ENCODE data around the gene SERPINB6. TPM values are rescaled to one million over a fixed set of nuclear protein-coding genes. Genes with fewer than 3 reads are reported as not detected.
A peak's percentile ranks its signal among the peaks of the same experiment; 100 is the strongest.
"Not testable (repeated sequence)": the region's sequence is repeated elsewhere in the genome, so short reads cannot be mapped to it uniquely, and the experiment has no call there.

SERPINB6 gene
- total RNA-seq, 1 experiment from 2014 or later = 130 TPM

GRCh38 chr6:2977799-2978590 is 6.6 kb upstream of the SERPINB6 start:
- no peak for DNase-seq (ENCODE audit: low read depth in 1 of 2, low spot score in 2 of 2)
- Histone ChIP-seq H3K4me3 (no peak overlapping the region), H3K36me3 (no peaks in the 10 kb centered on the region), H3K4me1 (replicated peaks) (peaks cover 16% of the 10 kb centered on the region), H3K27ac (no peak overlapping the region), H3K9me3 (replicated peaks) (no peaks in the 10 kb centered on the region), H3K27me3 (replicated peaks) (no peaks in the 10 kb centered on the region)

- Histone ChIP-seq H3K4me1 (replicated peaks) (peaks cover 22% of the 10 kb centered on the region), H3K9me3 (replicated peaks) (no peaks in the 10 kb centered on the region), H3K27ac (peak overlapping the region; percentile 52), H3K4me3 (no peak overlapping the region), H3K27me3 (replicated peaks) (no peaks in the 10 kb centered on the region), H3K36me3 (no peaks in the 10 kb centered on the region)
- DNase-seq (ENCODE audit: low read depth in 1 of 2, low spot score in 2 of 2) = no peak
Measured at GRCh38 chr6:2977290-2977689, 5.9 kb upstream of the SERPINB6 start.

GRCh38 chr6:2976571-2977085 is 5.3 kb upstream of the SERPINB6 start:
- peak; percentile 46 to 77 for DNase-seq (ENCODE audit: low read depth in 1 of 2, low spot score in 2 of 2)
- Histone ChIP-seq H3K4me1 (replicated peaks) (peaks cover 27% of the 10 kb centered on the region), H3K27me3 (replicated peaks) (no peaks in the 10 kb centered on the region), H3K4me3 (no peak overlapping the region), H3K36me3 (peaks cover 1% of the 10 kb centered on the region; the same call in 1 of the 2 replicates), H3K9me3 (replicated peaks) (no peaks in the 10 kb centered on the region), H3K27ac (peak overlapping the region; percentile 52)

- DNase-seq (ENCODE audit: low read depth in 1 of 2, low spot score in 2 of 2) = no peak
- Histone ChIP-seq H3K4me1 (replicated peaks) (peaks cover 29% of the 10 kb centered on the region), H3K27me3 (replicated peaks) (no peaks in the 10 kb centered on the region), H3K27ac (peak overlapping the region; percentile 52; the same call in 1 of the 2 replicates), H3K36me3 (peaks cover 4% of the 10 kb centered on the region), H3K9me3 (replicated peaks) (0 out of 2 replicates have a peak, but pooled peaks cover under 1% of the 10 kb centered on the region), H3K4me3 (no peak overlapping the region)
Measured at GRCh38 chr6:2976060-2976459, 4.7 kb upstream of the SERPINB6 start.

- H3K4me1 ChIP-seq (replicated peaks) = peaks cover 49% of the 10 kb centered on the region
- H3K36me3 ChIP-seq = peaks cover 7% of the 10 kb centered on the region
- 0 out of 2 replicates have a peak, but pooled peaks cover 3% of the 10 kb centered on the region for H3K9me3 ChIP-seq (replicated peaks)
- H3K27ac ChIP-seq = no peak overlapping the region
- H3K27me3 ChIP-seq (replicated peaks) = no peaks in the 10 kb centered on the region
- no peak overlapping the region for H3K4me3 ChIP-seq
- DNase-seq (ENCODE audit: low read depth in 1 of 2, low spot score in 2 of 2) = peak in 1 of 2 experiments; percentile 17
Measured at GRCh38 chr6:2973676-2974075, 2.3 kb upstream of the SERPINB6 start.

GRCh38 chr6:2973180-2973579 is 1.8 kb upstream of the SERPINB6 start:
- DNase-seq (ENCODE audit: low read depth in 1 of 2, low spot score in 2 of 2) = peak in 1 of 2 experiments; percentile 17
- not testable (repeated sequence) for H3K27ac ChIP-seq; H3K27me3 ChIP-seq (replicated peaks)

GRCh38 chr6:2972685-2973084 is 1.3 kb upstream of the SERPINB6 start:
- not testable (repeated sequence) for H3K4me3 ChIP-seq; DNase-seq (ENCODE audit: low read depth in 1 of 2, low spot score in 2 of 2); H3K9me3 ChIP-seq (replicated peaks); H3K27me3 ChIP-seq (replicated peaks)
- Histone ChIP-seq H3K4me1 (replicated peaks) (peaks cover 57% of the 10 kb centered on the region), H3K27ac (peak overlapping the region; percentile 88; the same call in 1 of the 2 replicates), H3K36me3 (peaks cover 13% of the 10 kb centered on the region)

More at GRCh38 chr6:2973180-2973579, 1.8 kb upstream of the SERPINB6 start:
- peaks cover 54% of the 10 kb centered on the region for H3K4me1 ChIP-seq (replicated peaks)
- H3K9me3 ChIP-seq (replicated peaks); H3K4me3 ChIP-seq; H3K36me3 ChIP-seq: not testable (repeated sequence)

- Histone ChIP-seq H3K27ac (peak overlapping the region; percentile 88), H3K4me1 (replicated peaks) (peaks cover 57% of the 10 kb centered on the region), H3K4me3 (peak overlapping the region; percentile 90), H3K36me3 (peaks cover 13% of the 10 kb centered on the region)
- H3K27me3 ChIP-seq (replicated peaks); DNase-seq (ENCODE audit: low read depth in 1 of 2, low spot score in 2 of 2); H3K9me3 ChIP-seq (replicated peaks): not testable (repeated sequence)
Measured at GRCh38 chr6:2972219-2972487, 786 bp upstream of the SERPINB6 start.

- peak overlapping the region; percentile 88 for H3K27ac ChIP-seq
- peak overlapping the region; percentile 90 for H3K4me3 ChIP-seq
- 0 out of 2 replicates have a peak, but pooled peaks cover 3% of the 10 kb centered on the region for H3K9me3 ChIP-seq (replicated peaks)
- peak; percentile 60 to 66 for DNase-seq (ENCODE audit: low read depth in 1 of 2, low spot score in 2 of 2)
- no peaks in the 10 kb centered on the region for H3K27me3 ChIP-seq (replicated peaks)
- peaks cover 47% of the 10 kb centered on the region for H3K4me1 ChIP-seq (replicated peaks)
- peaks cover 25% of the 10 kb centered on the region for H3K36me3 ChIP-seq
Measured at GRCh38 chr6:2970753-2971419, 481 bp downstream of the SERPINB6 start.

GRCh38 chr6:2970034-2970685 is 1.2 kb downstream of the SERPINB6 start:
- peak; percentile 70 to 86 for DNase-seq (ENCODE audit: low read depth in 1 of 2, low spot score in 2 of 2)
- peaks cover 30% of the 10 kb centered on the region for H3K36me3 ChIP-seq
- H3K27me3 ChIP-seq (replicated peaks) = no peaks in the 10 kb centered on the region
- peak overlapping the region; percentile 88 for H3K27ac ChIP-seq
- 0 out of 2 replicates have a peak, but pooled peaks cover 3% of the 10 kb centered on the region for H3K9me3 ChIP-seq (replicated peaks)
- H3K4me1 ChIP-seq (replicated peaks) = peaks cover 47% of the 10 kb centered on the region
- H3K4me3 ChIP-seq = peak overlapping the region; percentile 90

GRCh38 chr6:2969549-2969948 is 1.8 kb downstream of the SERPINB6 start:
- Histone ChIP-seq H3K27ac (peak overlapping the region; percentile 16), H3K4me3 (no peak overlapping the region), H3K9me3 (replicated peaks) (0 out of 2 replicates have a peak, but pooled peaks cover 3% of the 10 kb centered on the region), H3K27me3 (replicated peaks) (no peaks in the 10 kb centered on the region), H3K4me1 (replicated peaks) (peaks cover 47% of the 10 kb centered on the region), H3K36me3 (peaks cover 35% of the 10 kb centered on the region)
- DNase-seq (ENCODE audit: low read depth in 1 of 2, low spot score in 2 of 2) = peak in 1 of 2 experiments; percentile 30

- Histone ChIP-seq H3K27ac (peak overlapping the region; percentile 6; the same call in 1 of the 2 replicates), H3K4me3 (no peak overlapping the region; the same call in 1 of the 2 replicates), H3K27me3 (replicated peaks) (no peaks in the 10 kb centered on the region), H3K9me3 (replicated peaks) (0 out of 2 replicates have a peak, but pooled peaks cover 3% of the 10 kb centered on the region), H3K36me3 (peaks cover 35% of the 10 kb centered on the region), H3K4me1 (replicated peaks) (peaks cover 47% of the 10 kb centered on the region)
- DNase-seq (ENCODE audit: low read depth in 1 of 2, low spot score in 2 of 2) = peak in 1 of 2 experiments; percentile 46
Measured at GRCh38 chr6:2968600-2969135, 2.7 kb downstream of the SERPINB6 start.

GRCh38 chr6:2967936-2968335 is 3.4 kb downstream of the SERPINB6 start:
- peaks cover 46% of the 10 kb centered on the region for H3K4me1 ChIP-seq (replicated peaks)
- peaks cover 35% of the 10 kb centered on the region for H3K36me3 ChIP-seq
- H3K27me3 ChIP-seq (replicated peaks) = no peaks in the 10 kb centered on the region
- 0 out of 2 replicates have a peak, but pooled peaks cover 3% of the 10 kb centered on the region for H3K9me3 ChIP-seq (replicated peaks)
- no peak overlapping the region for H3K27ac ChIP-seq
- no peak for DNase-seq (ENCODE audit: low read depth in 1 of 2, low spot score in 2 of 2)
- no peak overlapping the region for H3K4me3 ChIP-seq
